HepG2 (cell line): ENCODE results near the gene ZNF467. TPM values are rescaled to one million over a fixed set of nuclear protein-coding genes. Genes with fewer than 3 reads are reported as not detected.

Experiments
- ATAC-seq: fragments of 200-7000 bp; cut with Tn5 transposase; 3 replicates; pipeline ENCODE4 v1.9.1; 2020; ENCODE audit warnings: mild to moderate bottlenecking, moderate library complexity
- BruUV-seq: library from RNA; stranded (reverse); fragments of 400-500 nt; replicated peaks from 2 replicates; lab custom pipeline; 2021; lab: Mats Ljungman, UMichigan
- CTCF ChIA-PET: fragments of 300-600 bp; formaldehyde crosslinking; extraction: SDS; loops from one replicate; lab custom pipeline; 2021; ENCODE audit warnings: low total read pairs, inconsistent platforms, low intra/inter-chr PET ratio; lab: Yijun Ruan, JAX
- POLR2A ChIA-PET: fragments of 350-600 bp; sonication (Branson Sonifier 250); formaldehyde crosslinking; loops from one replicate; lab custom pipeline; 2020; ENCODE audit warnings: antibody characterized with exemption, inconsistent platforms; lab: Yijun Ruan, JAX
- DNase-seq: peaks from one replicate; pipeline ENCODE4 v3.0.0-alpha.2; 2015; ENCODE audit warnings: low spot score
- FAIRE-seq: peaks from 3 replicates; lab custom pipeline; 2011; peaks lifted over from hg19 to GRCh38; lab: Jason Lieb, UNC
- H2AFZ ChIP-seq: one replicate; pipeline ENCODE4 v1.6.1; 2011; ENCODE audit warnings: low read length, inconsistent platforms
- H3K27ac ChIP-seq: fragments of 300-600 bp; 3 replicates; pipeline ENCODE4 v1.8.0; 2011; ENCODE audit warnings: mixed run types, mild to moderate bottlenecking, mixed read lengths, low read length, inconsistent platforms; ENCODE audit not compliant: insufficient read depth; ENCODE audit errors: extremely low read length
- H3K27me3 ChIP-seq, 2 experiments: fragments of 200-600 bp in 1 of 2; 2 replicates in 1 of 2; 3 replicates in 1 of 2; pipeline versions ENCODE4 v1.6.0 to v1.8.0; 2011; ENCODE audit warnings: low read length in 2 of 2, mild to moderate bottlenecking in 2 of 2, moderate library complexity in 2 of 2, inconsistent platforms in 1 of 2; ENCODE audit not compliant: insufficient read depth in 2 of 2, control insufficient read depth in 1 of 2
- H3K36me3 ChIP-seq, 2 experiments: fragments of 200-600 bp in 1 of 2; replicated peaks in 1 of 2; 2 replicates in 1 of 2; 3 replicates in 1 of 2; pipeline versions ENCODE4 v1.5.1 to v1.8.0; 2011; ENCODE audit warnings: low read length in 2 of 2, inconsistent platforms in 1 of 2; ENCODE audit not compliant: insufficient read depth in 2 of 2, control insufficient read depth in 1 of 2
- H3K4me1 ChIP-seq: 2 replicates; pipeline ENCODE4 v1.5.1; 2012; ENCODE audit warnings: low read length, inconsistent platforms; ENCODE audit not compliant: insufficient read depth
- H3K4me2 ChIP-seq: 2 replicates; pipeline ENCODE4 v1.6.0; 2011; ENCODE audit warnings: low read depth, low read length, inconsistent platforms
- H3K4me3 ChIP-seq, 3 experiments: fragments of 200-600 bp in 1 of 3; sonication (generic), shearing (Covaris generic) in 1 of 3; replicated peaks in 1 of 3; 2 replicates each; pipeline ENCODE4 v1.5.1; 2011 to 2016; ENCODE audit warnings: low read length in 3 of 3, inconsistent platforms in 2 of 3, low read depth in 2 of 3, mild to moderate bottlenecking in 2 of 3, control low read depth in 1 of 3, mixed read lengths in 1 of 3; ENCODE audit not compliant: insufficient read depth in 1 of 3
- H3K79me2 ChIP-seq: one replicate; pipeline ENCODE4 v1.6.1; 2011; ENCODE audit warnings: low read length, inconsistent platforms; ENCODE audit not compliant: insufficient read depth
- H3K9ac ChIP-seq: 2 replicates; pipeline ENCODE4 v1.6.0; 2011; ENCODE audit warnings: mild to moderate bottlenecking, low read depth, low read length, inconsistent platforms; ENCODE audit not compliant: insufficient read depth
- H3K9me3 ChIP-seq: 2 replicates; pipeline ENCODE4 v1.5.1; 2012; ENCODE audit warnings: mild to moderate bottlenecking, low read length
- H4K20me1 ChIP-seq: 2 replicates; pipeline ENCODE4 v1.6.0; 2011; ENCODE audit warnings: inconsistent platforms, mild to moderate bottlenecking, low read length, moderate library complexity; ENCODE audit not compliant: insufficient read depth
- CHD4 ChIP-seq: fragments of 200-600 bp; sonication (generic); IDR thresholded peaks from 2 replicates; pipeline ENCODE4 v1.7.0; 2017; ENCODE audit warnings: mild to moderate bottlenecking, low read length, borderline replicate concordance
- FOXA1 ChIP-seq, 2 experiments: fragments of 450-650 bp in 1 of 2; sonication (generic) in 1 of 2; formaldehyde crosslinking in 1 of 2; IDR thresholded peaks; 2 replicates each; pipeline versions ENCODE4 v1.4.0 to v1.6.1; 2016 to 2020; ENCODE audit warnings: missing genetic modification reagents in 1 of 2
- GABPB1 ChIP-seq: IDR thresholded peaks from 2 replicates; pipeline ENCODE4 v1.6.1; 2016; ENCODE audit warnings: mild to moderate bottlenecking, missing genetic modification reagents, moderate library complexity, missing compliant biosample characterization
- GATA4 ChIP-seq: sonication (generic); IDR thresholded peaks from 2 replicates; pipeline ENCODE4 v1.6.1; 2016; ENCODE audit warnings: antibody characterized with exemption, low read depth, borderline replicate concordance
- HMG20B ChIP-seq: conservative IDR thresholded peaks from 2 replicates; pipeline ENCODE4 v1.6.1; 2016; ENCODE audit warnings: missing genetic modification reagents, missing compliant biosample characterization
- POLR2AphosphoS2 ChIP-seq: IDR thresholded peaks from 2 replicates; pipeline ENCODE4 v1.6.1; 2011; ENCODE audit warnings: low read depth, low read length, improper control_type of control experiment
- REL ChIP-seq: sonication (generic); formaldehyde crosslinking; conservative IDR thresholded peaks from 2 replicates; pipeline ENCODE4 v1.8.0; 2022; ENCODE audit warnings: mild to moderate bottlenecking, missing genetic modification reagents, moderate library complexity
- SATB2 ChIP-seq: sonication (generic); formaldehyde crosslinking; IDR thresholded peaks from 2 replicates; pipeline ENCODE4 v1.5.0; 2020; ENCODE audit warnings: missing genetic modification reagents
- SRSF9 ChIP-seq: fragments of 200-400 bp; formaldehyde crosslinking; IDR thresholded peaks from 2 replicates; pipeline ENCODE4 v1.6.1; 2018; ENCODE audit warnings: borderline replicate concordance, mild to moderate bottlenecking, low read depth, low read length; ENCODE audit not compliant: insufficient read depth, poor library complexity, severe bottlenecking
- TP53 ChIP-seq: sonication (generic); formaldehyde crosslinking; conservative IDR thresholded peaks from 2 replicates; pipeline ENCODE4 v1.4.0; 2020; ENCODE audit warnings: missing genetic modification reagents
- ZBTB39 ChIP-seq: sonication (generic); formaldehyde crosslinking; IDR thresholded peaks from 2 replicates; pipeline ENCODE4 v1.5.0; 2020; ENCODE audit warnings: missing genetic modification reagents
- ZBTB44 ChIP-seq: sonication (generic); formaldehyde crosslinking; IDR thresholded peaks from 2 replicates; pipeline ENCODE4 v1.4.0; 2020; ENCODE audit warnings: missing genetic modification reagents
- ZNF713 ChIP-seq: sonication (generic); formaldehyde crosslinking; IDR thresholded peaks from 2 replicates; pipeline ENCODE4 v1.4.0; 2020; ENCODE audit warnings: mild to moderate bottlenecking, missing genetic modification reagents
- ZNF737 ChIP-seq: sonication (generic); formaldehyde crosslinking; IDR thresholded peaks from 2 replicates; pipeline ENCODE4 v1.5.0; 2020; ENCODE audit warnings: missing genetic modification reagents, mild to moderate bottlenecking, borderline replicate concordance
- WGBS: methylation state at CpG from one replicate; pipeline ENCODE4 v1.1.6; 2017; ENCODE audit warnings: low lambda C conversion rate; 5-methylcytosine and 5-hydroxymethylcytosine counted together
- in situ Hi-C: cut with HindIII; loops from 2 replicates; pipeline ENCODE4 v1.10.0; 2017; ENCODE audit warnings: low pct_unique_long_range_greater_than_20kb; ENCODE audit not compliant: extremely low pct_ligation_motif_present
- intact Hi-C: fragments of 100-400 bp; cut with micrococcal nuclease; formaldehyde crosslinking; loops from one replicate; pipeline ENCODE4 v1.10.0; 2022; ENCODE audit not compliant: unreplicated experiment
- polyA plus RNA-seq, 8 experiments: library from polyadenylated mRNA; depleted of rRNA in 3 of 8; stranded (reverse) in 7 of 8; unstranded in 1 of 8; fragments of >200 nt; fragmentation: Illumina TruSeq in 4 of 8; extraction: Trizol in 4 of 8; gene quantifications; 2 replicates each; pipeline versions ENCODE4 v1.2.1 to v1.2.3, GENCODE V29; 2011 to 2016; ENCODE audit warnings: low read depth in 4 of 8, missing spikeins in 1 of 8, mixed read lengths in 1 of 8; ENCODE audit not compliant: insufficient read depth in 1 of 8
- total RNA-seq, 5 experiments: library from RNA; depleted of rRNA; stranded (reverse); fragments of >200 nt; fragmentation: Illumina TruSeq; extraction: Trizol; gene quantifications; 2 replicates each; pipeline ENCODE4 v1.2.3, GENCODE V29; 2016; ENCODE audit warnings: low read depth in 1 of 5
- TF ChIP-seq, protein P1 (sequence below): conservative IDR thresholded peaks from 2 replicates; pipeline ENCODE4 v1.6.1; 2018; ENCODE audit warnings: missing genetic modification reagents

The ZNF467 gene
- total and polyA plus RNA-seq, 2 of the 13 experiments (the other 11 are each of a cell fraction or from before 2014, with no cell fraction given) = 0.03 TPM; not detected in 1

DNA sequence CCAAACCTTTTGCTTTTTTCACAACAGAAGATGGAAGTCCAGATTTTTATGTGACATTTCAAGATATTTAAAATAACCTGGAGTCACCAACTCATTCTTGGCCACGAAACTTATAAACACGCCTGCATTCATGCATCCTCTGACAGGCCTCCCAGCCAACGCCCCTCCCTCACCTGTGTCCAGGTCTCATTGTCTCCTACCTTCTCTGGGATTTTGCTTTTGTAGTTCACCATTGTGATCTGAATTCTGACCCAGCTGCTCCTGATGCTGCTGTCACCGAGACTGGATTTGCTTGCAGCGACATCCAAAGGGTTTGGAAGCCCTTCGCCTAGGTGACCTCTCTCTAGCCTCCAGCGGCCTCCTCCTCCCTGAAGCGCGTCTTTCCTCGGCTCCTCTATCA, 10.8 kb downstream of the ZNF467 start:
- Histone ChIP-seq H3K9me3 (no peaks in the 10 kb centered on the region), H3K9ac (no peak overlapping the region), H4K20me1 (no peaks in the 10 kb centered on the region), H3K4me2 (no peak overlapping the region), H3K27me3 (peaks cover 0 to 6% of the 10 kb centered on the region in 2 experiments; a peak in 2 of 5 replicates), H3K4me3 (no peak overlapping the region), H3K4me1 (no peaks in the 10 kb centered on the region), H3K36me3 (no peaks in the 10 kb centered on the region), H3K79me2 (no peaks in the 10 kb centered on the region), H3K27ac (no peak overlapping the region), H2AFZ (no peak overlapping the region)
- intact Hi-C loops (no loop called here), in situ Hi-C loops (no loop called here)
- ChIA-PET POLR2A (no interaction called here), CTCF (no interaction called here)
- BruUV-seq = no TSS peak
- WGBS = 47% methylated on average over 10 of the region's 10 CpGs
- TF ChIP-seq, protein P1, sequence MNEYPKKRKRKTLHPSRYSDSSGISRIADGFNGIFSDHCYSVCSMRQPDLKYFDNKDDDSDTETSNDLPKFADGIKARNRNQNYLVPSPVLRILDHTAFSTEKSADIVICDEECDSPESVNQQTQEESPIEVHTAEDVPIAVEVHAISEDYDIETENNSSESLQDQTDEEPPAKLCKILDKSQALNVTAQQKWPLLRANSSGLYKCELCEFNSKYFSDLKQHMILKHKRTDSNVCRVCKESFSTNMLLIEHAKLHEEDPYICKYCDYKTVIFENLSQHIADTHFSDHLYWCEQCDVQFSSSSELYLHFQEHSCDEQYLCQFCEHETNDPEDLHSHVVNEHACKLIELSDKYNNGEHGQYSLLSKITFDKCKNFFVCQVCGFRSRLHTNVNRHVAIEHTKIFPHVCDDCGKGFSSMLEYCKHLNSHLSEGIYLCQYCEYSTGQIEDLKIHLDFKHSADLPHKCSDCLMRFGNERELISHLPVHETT (CRISPR knock-in tag) = no peak
- TF ChIP-seq HMG20B = no peak
- DNase-seq (no peak), ATAC-seq (no peak), FAIRE-seq (no peak)

DNA sequence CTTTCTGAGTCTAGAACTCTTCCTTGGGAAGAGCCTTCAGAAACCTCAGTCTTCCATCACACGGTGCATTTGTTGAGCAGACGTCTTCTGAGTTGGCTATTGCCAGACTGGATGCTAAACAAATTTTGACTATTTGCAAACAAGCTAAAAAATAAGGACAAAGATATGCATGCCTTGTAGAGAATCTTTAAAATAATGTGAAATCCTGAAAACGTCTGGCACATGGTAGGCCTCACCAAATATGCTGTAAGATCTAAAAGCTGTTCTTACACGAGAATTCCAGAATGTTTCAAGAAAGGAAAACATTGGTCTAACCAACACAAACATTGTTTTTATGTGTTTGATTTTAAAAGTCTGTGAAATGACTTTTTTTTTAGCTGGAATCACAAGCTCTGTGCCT, 11.3 kb downstream of the ZNF467 start:
- CTCF ChIA-PET = no interaction called here
- no peak for FAIRE-seq
- in situ Hi-C loops = no loop called here
- no peaks in the 10 kb centered on the region for H3K36me3 ChIP-seq
- no TSS peak for BruUV-seq
- H3K27ac ChIP-seq = no peak overlapping the region
- no peak overlapping the region for H2AFZ ChIP-seq
- intact Hi-C loops = no loop called here
- no peak overlapping the region for H3K4me3 ChIP-seq
- POLR2A ChIA-PET = no interaction called here
- no peaks in the 10 kb centered on the region for H3K9me3 ChIP-seq
- H4K20me1 ChIP-seq = no peaks in the 10 kb centered on the region
- DNase-seq = no peak
- no peak for ATAC-seq
- no peaks in the 10 kb centered on the region for H3K4me1 ChIP-seq
- 40% methylated on average over 4 of the region's 4 CpGs for WGBS
- H3K9ac ChIP-seq = no peak overlapping the region
- H3K27me3 ChIP-seq = peaks cover 0 to 6% of the 10 kb centered on the region in 2 experiments; a peak in 2 of 5 replicates
- H3K4me2 ChIP-seq = no peak overlapping the region
- H3K79me2 ChIP-seq = no peaks in the 10 kb centered on the region
- TF ChIP-seq FOXA1 (IDR thresholded peaks at IDR 0.05) (no peak), FOXA1 (CRISPR knock-in tag; IDR thresholded peaks at IDR 0.05) (no peak), GABPB1 (no peak), ZBTB39 (no peak), POLR2AphosphoS2 (no peak), GATA4 (no peak), ZNF737 (no peak), SATB2 (no peak), ZBTB44 (no peak), CHD4 (no peak), SRSF9 (no peak), ZNF713 (CRISPR knock-in tag) (no peak), REL (CRISPR knock-in tag) (no peak), TP53 (CRISPR knock-in tag) (no peak)
